MM.1S (cell line): ENCODE data around the gene ERC2.

Experiments used
- DNase-seq: peaks from one replicate; pipeline ENCODE4 v3.0.0-alpha.2; 2015
- H2AFZ ChIP-seq: fragments of 300-600 bp; sonication (generic); 2 replicates; pipeline ENCODE4 v1.6.0; 2016; ENCODE audit warnings: antibody characterized with exemption, low read length
- H3F3A ChIP-seq: fragments of 300-600 bp; sonication (generic); 2 replicates; pipeline ENCODE4 v1.6.1; 2016; ENCODE audit warnings: mild to moderate bottlenecking, antibody characterized with exemption, low read length, moderate library complexity, mixed read lengths; ENCODE audit not compliant: insufficient read depth
- H3K27ac ChIP-seq: fragments of 300-600 bp; sonication (generic); 2 replicates; pipeline ENCODE4 v1.5.1; 2016; ENCODE audit warnings: mild to moderate bottlenecking, low read length
- H3K27me3 ChIP-seq: fragments of 300-600 bp; sonication (generic); replicated peaks from 2 replicates; pipeline ENCODE4 v1.6.0; 2016; ENCODE audit warnings: low read length; ENCODE audit not compliant: insufficient read depth
- H3K36me3 ChIP-seq: fragments of 300-600 bp; sonication (generic); replicated peaks from 2 replicates; pipeline ENCODE4 v1.6.1; 2016; ENCODE audit warnings: mild to moderate bottlenecking, low read length, mixed read lengths; ENCODE audit not compliant: insufficient read depth
- H3K4me1 ChIP-seq: fragments of 300-600 bp; sonication (generic); 2 replicates; pipeline ENCODE4 v1.6.1; 2016; ENCODE audit warnings: low read length, mixed read lengths
- H3K4me2 ChIP-seq: fragments of 300-600 bp; sonication (generic); 2 replicates; pipeline ENCODE4 v1.6.0; 2016; ENCODE audit warnings: low read depth, low read length
- H3K4me3 ChIP-seq: fragments of 300-600 bp; sonication (generic); 2 replicates; pipeline ENCODE4 v1.5.1; 2016; ENCODE audit warnings: low read length, mixed read lengths
- H3K79me2 ChIP-seq: fragments of 300-600 bp; sonication (generic); 2 replicates; pipeline ENCODE4 v1.6.1; 2016; ENCODE audit warnings: mixed run types, low read length, mixed read lengths
- H3K9ac ChIP-seq: fragments of 300-600 bp; sonication (generic); 2 replicates; pipeline ENCODE4 v1.6.1; 2016; ENCODE audit warnings: low read length, mixed read lengths
- H3K9me2 ChIP-seq: fragments of 300-600 bp; sonication (generic); replicated peaks from 2 replicates; pipeline ENCODE4 v1.6.1; 2016; ENCODE audit warnings: mild to moderate bottlenecking, low read length, mixed read lengths; ENCODE audit not compliant: insufficient read depth
- H3K9me3 ChIP-seq: fragments of 300-600 bp; sonication (generic); replicated peaks from 2 replicates; pipeline ENCODE4 v1.6.1; 2016; ENCODE audit warnings: mild to moderate bottlenecking, low read length, mixed read lengths; ENCODE audit not compliant: insufficient read depth
- H4K20me1 ChIP-seq: fragments of 300-600 bp; sonication (generic); 2 replicates; pipeline ENCODE4 v1.6.1; 2016; ENCODE audit warnings: mild to moderate bottlenecking, low read length, moderate library complexity, mixed read lengths; ENCODE audit not compliant: insufficient read depth
- CTCF ChIP-seq: fragments of 300-600 bp; sonication (generic); IDR thresholded peaks from 2 replicates; pipeline ENCODE4 v1.5.1; 2016; ENCODE audit warnings: antibody characterized with exemption, low read length, mixed read lengths
- EZH2 ChIP-seq: fragments of 300-600 bp; sonication (generic); optimal IDR thresholded peaks from 2 replicates; pipeline ENCODE3; 2017; ENCODE audit warnings: low read depth, mild to moderate bottlenecking, antibody characterized with exemption, low read length, mixed read lengths
- EZH2phosphoT487 ChIP-seq: fragments of 300-600 bp; sonication (generic); IDR thresholded peaks from 2 replicates; pipeline ENCODE4 v1.6.1; 2018; ENCODE audit warnings: antibody characterized with exemption, low read length

ERC2 gene

GRCh38 chr3:56321383-56321782, 146.9 kb downstream of the ERC2 start:
- Histone ChIP-seq H3K79me2 (no peaks in the 10 kb centered on the region), H2AFZ (no peak overlapping the region), H3K4me1 (no peaks in the 10 kb centered on the region), H3K4me3 (no peak overlapping the region), H3F3A (no peaks in the 10 kb centered on the region), H3K9ac (no peak overlapping the region), H3K9me2 (no peaks in the 10 kb centered on the region), H3K9me3 (no peaks in the 10 kb centered on the region), H3K4me2 (no peak overlapping the region), H4K20me1 (no peaks in the 10 kb centered on the region), H3K27me3 (no peaks in the 10 kb centered on the region), H3K36me3 (no peaks in the 10 kb centered on the region), H3K27ac (no peak overlapping the region)
- no peak for DNase-seq
- TF ChIP-seq EZH2phosphoT487 (no peak), CTCF (no peak), EZH2 (no peak)

DNA sequence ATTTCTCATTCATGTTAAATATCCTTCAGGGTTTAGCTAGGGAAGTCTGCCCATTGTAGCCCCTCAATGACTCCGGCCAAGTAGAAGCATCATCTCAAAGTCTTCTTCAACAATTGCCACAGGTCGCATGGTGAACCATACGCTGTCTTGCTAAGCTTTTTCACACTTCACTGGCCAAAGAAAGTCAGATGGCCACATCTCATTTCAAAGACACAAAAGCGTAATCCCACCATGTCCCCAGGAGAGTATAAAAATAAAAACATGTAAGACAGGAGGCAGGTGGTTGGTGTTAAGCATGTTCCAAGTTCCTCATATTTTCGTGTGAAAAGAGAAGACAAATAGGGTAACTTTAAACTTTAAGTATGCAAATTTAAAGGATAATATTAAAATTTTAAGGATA, 147.4 kb downstream of the ERC2 start:
- H3K4me2 ChIP-seq, result no peak overlapping the region
- no peak overlapping the region for H3K27ac ChIP-seq
- no peak overlapping the region for H3K4me3 ChIP-seq
- H3K4me1 ChIP-seq, result no peaks in the 10 kb centered on the region
- H4K20me1 ChIP-seq, result no peaks in the 10 kb centered on the region
- no peaks in the 10 kb centered on the region for H3K27me3 ChIP-seq
- TF ChIP-seq CTCF (no peak), EZH2phosphoT487 (no peak), EZH2 (no peak)
- no peaks in the 10 kb centered on the region for H3K9me3 ChIP-seq
- H3K9me2 ChIP-seq, result no peaks in the 10 kb centered on the region
- H3K9ac ChIP-seq, result no peak overlapping the region
- DNase-seq, result no peak
- no peak overlapping the region for H2AFZ ChIP-seq
- H3K79me2 ChIP-seq, result no peaks in the 10 kb centered on the region
- H3F3A ChIP-seq, result no peaks in the 10 kb centered on the region
- no peaks in the 10 kb centered on the region for H3K36me3 ChIP-seq

DNA sequence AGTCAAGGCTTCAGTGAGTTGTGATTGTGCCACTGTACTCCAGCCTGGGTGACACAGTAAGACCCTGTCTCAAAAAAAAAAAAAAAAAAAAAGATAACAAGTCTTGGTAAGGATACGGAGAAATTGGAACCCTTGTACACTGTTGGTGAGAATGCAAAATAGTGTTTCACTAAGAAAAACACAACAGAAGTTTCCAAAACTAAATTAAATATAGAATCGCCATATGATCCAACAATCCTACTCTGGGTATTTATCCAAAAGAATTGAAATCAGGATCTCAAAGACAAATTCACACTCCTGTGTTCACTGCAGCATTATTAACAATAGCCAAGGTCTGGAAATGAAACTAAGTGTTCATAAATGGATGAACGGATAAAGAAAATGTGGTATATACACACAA, 149.4 kb downstream of the ERC2 start:
- no peak overlapping the region for H3K4me3 ChIP-seq
- no peaks in the 10 kb centered on the region for H3K9me3 ChIP-seq
- TF ChIP-seq EZH2 (no peak), EZH2phosphoT487 (no peak), CTCF (no peak)
- H3F3A ChIP-seq, result no peaks in the 10 kb centered on the region
- H3K27ac ChIP-seq, result no peak overlapping the region
- no peak overlapping the region for H2AFZ ChIP-seq
- no peaks in the 10 kb centered on the region for H3K36me3 ChIP-seq
- H3K4me2 ChIP-seq, result no peak overlapping the region
- no peaks in the 10 kb centered on the region for H4K20me1 ChIP-seq
- H3K4me1 ChIP-seq, result no peaks in the 10 kb centered on the region
- no peaks in the 10 kb centered on the region for H3K79me2 ChIP-seq
- H3K9me2 ChIP-seq, result no peaks in the 10 kb centered on the region
- no peak overlapping the region for H3K9ac ChIP-seq
- no peak for DNase-seq
- H3K27me3 ChIP-seq, result no peaks in the 10 kb centered on the region

DNA sequence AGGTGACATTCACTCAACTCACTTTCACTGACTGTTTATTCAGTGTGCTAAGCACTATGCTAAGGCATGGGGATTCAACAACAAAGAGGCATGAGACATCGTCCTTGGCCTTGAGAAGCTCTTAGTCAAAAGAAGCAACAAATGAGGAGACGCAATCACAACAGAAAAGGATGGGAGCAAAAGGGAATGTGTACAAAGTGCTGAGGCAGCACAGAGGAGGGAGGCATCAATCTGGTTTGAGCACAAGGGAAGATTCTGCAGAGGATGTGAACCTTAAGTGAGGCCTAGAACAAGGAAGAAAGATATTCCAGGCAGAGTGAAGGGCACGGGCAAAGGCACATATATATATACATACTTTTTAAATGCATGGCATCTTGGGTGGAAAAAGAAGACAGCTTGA, 151.3 kb downstream of the ERC2 start:
- no peaks in the 10 kb centered on the region for H3K4me1 ChIP-seq
- no peak for DNase-seq
- H3K9me3 ChIP-seq, result no peaks in the 10 kb centered on the region
- no peaks in the 10 kb centered on the region for H4K20me1 ChIP-seq
- H3K4me2 ChIP-seq, result no peak overlapping the region
- no peak overlapping the region for H2AFZ ChIP-seq
- H3K79me2 ChIP-seq, result no peaks in the 10 kb centered on the region
- H3K27me3 ChIP-seq, result no peaks in the 10 kb centered on the region
- no peaks in the 10 kb centered on the region for H3K9me2 ChIP-seq
- no peaks in the 10 kb centered on the region for H3K36me3 ChIP-seq
- no peak for TF ChIP-seq CTCF
- TF ChIP-seq EZH2phosphoT487, result no peak
- no peak for TF ChIP-seq EZH2
- H3K9ac ChIP-seq, result no peak overlapping the region
- H3K4me3 ChIP-seq, result no peak overlapping the region
- H3F3A ChIP-seq, result no peaks in the 10 kb centered on the region
- no peak overlapping the region for H3K27ac ChIP-seq
